SK-N-SH treated with all-trans-retinoic acid at 6 μM for 48 hours (cell line): Measurements from ENCODE around the gene AMN.

Experiments
- OSR1 ChIP-seq: fragments of 250-450 bp; sonication (Bioruptor Pico); IDR thresholded peaks from 2 replicates; pipeline ENCODE4 v1.8.0; 2022; ENCODE audit warnings: moderate library complexity, mild to moderate bottlenecking, inconsistent platforms
- ZFP30 ChIP-seq: fragments of 450-650 bp; formaldehyde crosslinking; IDR thresholded peaks from 2 replicates; pipeline ENCODE4 v1.5.0; 2022; ENCODE audit warnings: mild to moderate bottlenecking, moderate library complexity
- TF ChIP-seq, protein P1 (sequence below): fragments of 250-450 bp; sonication (Bioruptor Pico); IDR thresholded peaks from 2 replicates; pipeline ENCODE4 v1.5.1; 2020; ENCODE audit warnings: low read depth, mild to moderate bottlenecking, moderate library complexity

DNA sequence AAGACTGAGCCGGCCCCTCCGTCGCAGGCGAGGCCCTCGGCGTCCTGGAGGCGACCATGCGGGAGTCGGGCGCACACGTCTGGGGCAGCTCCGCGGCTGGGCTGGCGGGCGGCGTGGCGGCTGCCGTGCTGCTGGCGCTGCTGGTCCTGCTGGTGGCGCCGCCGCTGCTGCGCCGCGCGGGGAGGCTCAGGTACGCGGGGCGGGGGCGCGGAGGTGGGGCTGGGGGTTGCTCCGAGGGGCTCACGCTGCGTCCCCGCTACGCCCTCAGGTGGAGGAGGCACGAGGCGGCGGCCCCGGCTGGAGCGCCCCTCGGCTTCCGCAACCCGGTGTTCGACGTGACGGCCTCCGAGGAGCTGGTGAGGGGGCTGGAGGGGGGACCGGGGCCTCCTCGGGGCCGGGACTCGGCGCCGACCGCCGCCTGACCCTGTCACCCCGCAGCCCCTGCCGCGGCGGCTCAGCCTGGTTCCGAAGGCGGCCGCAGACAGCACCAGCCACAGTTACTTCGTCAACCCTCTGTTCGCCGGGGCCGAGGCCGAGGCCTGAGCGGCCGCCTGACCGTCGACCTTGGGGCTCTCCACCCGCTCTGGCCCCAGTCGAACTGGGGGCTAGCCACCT, 7.8 kb downstream of the AMN start:
- TF ChIP-seq ZFP30 (CRISPR knock-in tag) (no peak), OSR1 (CRISPR knock-in tag) (no peak)
- TF ChIP-seq, protein P1, sequence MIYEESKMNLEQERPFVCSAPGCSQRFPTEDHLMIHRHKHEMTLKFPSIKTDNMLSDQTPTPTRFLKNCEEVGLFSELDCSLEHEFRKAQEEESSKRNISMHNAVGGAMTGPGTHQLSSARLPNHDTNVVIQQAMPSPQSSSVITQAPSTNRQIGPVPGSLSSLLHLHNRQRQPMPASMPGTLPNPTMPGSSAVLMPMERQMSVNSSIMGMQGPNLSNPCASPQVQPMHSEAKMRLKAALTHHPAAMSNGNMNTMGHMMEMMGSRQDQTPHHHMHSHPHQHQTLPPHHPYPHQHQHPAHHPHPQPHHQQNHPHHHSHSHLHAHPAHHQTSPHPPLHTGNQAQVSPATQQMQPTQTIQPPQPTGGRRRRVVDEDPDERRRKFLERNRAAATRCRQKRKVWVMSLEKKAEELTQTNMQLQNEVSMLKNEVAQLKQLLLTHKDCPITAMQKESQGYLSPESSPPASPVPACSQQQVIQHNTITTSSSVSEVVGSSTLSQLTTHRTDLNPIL (CRISPR knock-in tag) = no peak
